Ishikawa (cell line): ENCODE data around the gene BRPF3.

Source experiments
- CEBPB ChIP-seq: IDR thresholded peaks from 2 replicates; pipeline ENCODE4 v1.6.1; 2012
- CREB1 ChIP-seq: IDR thresholded peaks from 2 replicates; pipeline ENCODE4 v1.6.1; 2012; ENCODE audit warnings: low read depth
- EGR1 ChIP-seq: IDR thresholded peaks from 2 replicates; pipeline ENCODE4 v1.6.1; 2012
- EP300 ChIP-seq: IDR thresholded peaks from 2 replicates; pipeline ENCODE4 v1.6.1; 2012; ENCODE audit warnings: borderline replicate concordance
- FOXM1 ChIP-seq: IDR thresholded peaks from 2 replicates; pipeline ENCODE4 v1.6.1; 2012; ENCODE audit warnings: low read depth, borderline replicate concordance
- NFIC ChIP-seq: IDR thresholded peaks from 2 replicates; pipeline ENCODE4 v1.6.1; 2012
- RAD21 ChIP-seq: IDR thresholded peaks from 2 replicates; pipeline ENCODE4 v1.6.1; 2012; ENCODE audit warnings: low read depth
- REST ChIP-seq: IDR thresholded peaks from 2 replicates; pipeline ENCODE4 v1.6.1; 2012; ENCODE audit warnings: low read depth, mild to moderate bottlenecking
- TAF1 ChIP-seq: IDR thresholded peaks from 2 replicates; pipeline ENCODE4 v1.6.1; 2012; ENCODE audit warnings: low read depth, mild to moderate bottlenecking
- TCF12 ChIP-seq: IDR thresholded peaks from 2 replicates; pipeline ENCODE4 v1.6.1; 2012; ENCODE audit warnings: low read depth
- TEAD4 ChIP-seq: IDR thresholded peaks from 2 replicates; pipeline ENCODE4 v1.6.1; 2012
- USF1 ChIP-seq: IDR thresholded peaks from 2 replicates; pipeline ENCODE4 v1.6.1; 2012
- YY1 ChIP-seq: IDR thresholded peaks from 2 replicates; pipeline ENCODE4 v1.6.1; 2012; ENCODE audit warnings: low read depth
- ZBTB7A ChIP-seq: IDR thresholded peaks from 2 replicates; pipeline ENCODE4 v1.6.1; 2012; ENCODE audit warnings: low read depth
- TF ChIP-seq, protein P1 (sequence below): IDR thresholded peaks from 2 replicates; pipeline ENCODE4 v1.6.1; 2012

BRPF3 gene

GRCh38 chr6:36248980-36249379 is 52.4 kb downstream of the BRPF3 start:
- TF ChIP-seq FOXM1 (no peak), REST (no peak), CEBPB (no peak), TCF12 (no peak), EGR1 (no peak), TAF1 (no peak), TEAD4 (no peak), CREB1 (no peak), ZBTB7A (no peak), RAD21 (no peak), NFIC (no peak), EP300 (no peak), USF1 (no peak), YY1 (no peak)

- TF ChIP-seq YY1 (no peak), RAD21 (no peak), USF1 (no peak), CEBPB (no peak), TCF12 (no peak), NFIC (no peak), REST (no peak), EP300 (no peak), EGR1 (no peak), ZBTB7A (no peak), TEAD4 (no peak), CREB1 (no peak), FOXM1 (no peak), TAF1 (no peak)
- TF ChIP-seq, protein P1, sequence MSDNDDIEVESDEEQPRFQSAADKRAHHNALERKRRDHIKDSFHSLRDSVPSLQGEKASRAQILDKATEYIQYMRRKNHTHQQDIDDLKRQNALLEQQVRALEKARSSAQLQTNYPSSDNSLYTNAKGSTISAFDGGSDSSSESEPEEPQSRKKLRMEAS: no peak
Measured at GRCh38 chr6:36249536-36249935, 53.0 kb downstream of the BRPF3 start.

- no peak for TF ChIP-seq TEAD4
Measured at GRCh38 chr6:36252005-36252404, 55.5 kb downstream of the BRPF3 start.

- TF ChIP-seq CEBPB: no peak
- TF ChIP-seq CREB1: no peak
- TF ChIP-seq USF1: no peak
- TF ChIP-seq EGR1: no peak
- TF ChIP-seq TAF1: no peak
- TF ChIP-seq REST: no peak
- no peak for TF ChIP-seq NFIC
- TF ChIP-seq TEAD4: no peak
Measured at GRCh38 chr6:36263390-36264000, 67.0 kb downstream of the BRPF3 start.

DNA sequence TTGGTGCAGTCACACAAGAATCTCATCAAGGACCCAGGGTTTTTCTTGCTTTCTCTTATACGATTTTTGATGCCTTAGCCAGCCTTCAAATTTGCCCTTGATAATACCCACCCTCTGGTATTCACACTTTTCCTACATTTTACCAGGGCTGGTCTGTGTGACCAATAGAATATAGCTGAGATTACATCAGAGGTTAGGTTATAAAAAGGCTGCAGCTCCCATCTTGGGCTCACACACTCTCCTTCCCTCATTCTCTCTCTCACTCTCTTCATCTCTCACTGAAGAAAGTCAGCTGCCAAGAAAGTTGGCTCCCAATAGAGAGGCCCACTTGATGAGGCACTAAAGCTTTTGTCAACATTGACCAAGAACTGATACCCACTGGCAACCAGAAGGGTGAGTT is 69.2 kb downstream of the BRPF3 start:
- TF ChIP-seq CEBPB (no peak), NFIC (no peak), TCF12 (no peak), TAF1 (no peak), FOXM1 (no peak), REST (no peak), TEAD4 (no peak), ZBTB7A (no peak), YY1 (no peak), USF1 (no peak), CREB1 (no peak), RAD21 (no peak), EGR1 (no peak), EP300 (no peak)
- TF ChIP-seq, protein P1: no peak
